ENCODE data around the gene KIF6.
"Not testable (repeated sequence)": the region's sequence is repeated elsewhere in the genome, so short reads cannot be mapped to it uniquely, and the experiment has no call there.

Gene KIF6

GRCh38 chr6:39289490-39289889 lies 435.7 kb downstream of the KIF6 start:
- no peak for DNase-seq (ENCODE audit: low spot score)

GRCh38 chr6:39287601-39288000 lies 437.6 kb downstream of the KIF6 start:
- no peak for DNase-seq (ENCODE audit: low spot score)

DNA sequence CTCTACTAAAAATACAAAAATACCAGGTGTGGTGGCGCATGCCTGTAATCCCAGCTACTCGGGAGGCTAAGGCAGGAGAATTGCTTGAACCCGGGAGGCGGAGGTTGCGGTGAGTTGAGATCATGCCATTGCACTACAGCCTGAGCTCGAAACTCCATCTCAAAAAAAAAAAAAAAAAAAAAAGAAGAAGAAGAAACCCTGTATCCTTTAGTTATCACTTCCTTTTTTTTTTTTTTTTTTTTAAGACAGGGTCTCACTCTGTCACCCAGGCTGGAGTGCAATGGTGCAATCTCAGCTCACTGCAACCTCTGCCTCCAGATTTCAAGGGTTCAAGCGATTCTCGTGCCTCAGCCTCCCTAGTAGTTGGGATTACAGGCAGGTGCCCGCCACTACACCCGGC lies 438.6 kb downstream of the KIF6 start:
- DNase-seq (ENCODE audit: low spot score): not testable (repeated sequence)

DNA sequence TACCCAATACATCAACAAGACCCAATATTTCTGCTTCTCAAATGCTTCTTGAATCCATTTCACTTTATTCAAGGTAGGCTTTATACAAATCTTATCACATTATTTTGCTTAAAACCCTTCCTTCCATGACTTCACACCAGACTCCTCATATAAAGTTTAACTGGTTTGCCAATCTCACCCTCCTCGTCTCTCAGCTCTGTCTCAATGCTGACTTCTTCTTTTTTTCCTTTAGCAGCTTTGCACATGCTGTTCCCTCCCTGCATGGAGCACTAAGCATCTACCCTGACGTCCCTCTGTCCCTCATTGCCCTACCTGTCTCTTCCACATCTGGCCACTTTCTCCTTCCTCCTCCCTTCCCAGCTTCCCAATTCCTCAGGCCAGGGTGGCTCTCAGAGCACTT lies 442.4 kb downstream of the KIF6 start:
- DNase-seq (ENCODE audit: low spot score): no peak

- DNase-seq (ENCODE audit: low spot score): no peak
Observed at GRCh38 chr6:39281312-39281980, 443.8 kb downstream of the KIF6 start.

DNA sequence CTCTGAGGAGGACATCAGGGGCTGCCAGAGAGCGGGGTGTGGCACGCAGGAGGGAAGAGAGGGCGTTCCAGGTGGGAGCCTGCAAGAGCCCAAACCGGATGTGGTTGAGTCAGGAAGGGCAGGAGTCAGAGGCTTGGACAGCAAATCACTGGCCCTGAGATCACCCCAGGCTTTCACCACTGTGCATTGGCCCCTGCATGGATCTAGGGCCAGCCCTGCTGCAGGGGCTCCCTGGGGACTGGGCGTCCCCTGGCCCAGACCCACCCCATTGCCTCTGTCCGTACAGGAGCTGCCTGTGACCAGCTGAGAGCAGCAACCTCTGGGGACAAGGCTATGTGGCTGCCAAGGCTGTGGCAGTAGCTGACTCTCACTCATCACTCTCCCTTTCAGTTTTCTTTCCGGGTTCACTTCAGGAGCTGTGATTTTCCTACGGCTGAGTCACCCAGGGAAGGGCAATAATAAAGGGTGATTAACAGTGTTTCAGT lies 444.9 kb downstream of the KIF6 start:
- DNase-seq (ENCODE audit: low spot score): peak; percentile 24

Measured in GM03348 (cell line).